Omental fat pad (tissue), 4 donors: ENCODE results near the gene PLXNA2. TPM values are rescaled to one million over a fixed set of nuclear protein-coding genes. Genes with fewer than 3 reads are reported as not detected.

Experiments
- ATAC-seq: fragments of 150-250 bp; one replicate; pipeline ENCODE4 v1.9.1; 2016; ENCODE audit warnings: mild to moderate bottlenecking, moderate library complexity; ENCODE audit not compliant: low FRiP score
- DNase-seq: peaks from one replicate; pipeline ENCODE4 v3.0.0-alpha.2; 2019; ENCODE audit warnings: low spot score
- CTCF ChIP-seq, 3 donors: fragments of 450-650 bp; IDR thresholded peaks; one replicate each; pipeline ENCODE4 v1.5.1; 2016 to 2017; ENCODE audit warnings: antibody characterized with exemption in 3 of 3, mild to moderate bottlenecking in 3 of 3, moderate library complexity in 2 of 3
- total RNA-seq, 4 donors: library from RNA; depleted of rRNA; stranded (reverse); fragments of >200 nt; gene quantifications; one replicate each; pipeline ENCODE4 v1.1.0, GENCODE V29; 2016

The PLXNA2 gene
- total RNA-seq, 4 donors from 2014 or later, result 21.7 to 67.9 (median 36.8) TPM

GRCh38 chr1:208031316-208031931, 212.8 kb downstream of the PLXNA2 start:
- no peak for DNase-seq
- ATAC-seq, result no peak
- TF ChIP-seq CTCF (IDR thresholded peaks at IDR 0.05), result no peak

- no peak for TF ChIP-seq CTCF (IDR thresholded peaks at IDR 0.05)
- DNase-seq (no peak), ATAC-seq (no peak)
Observed at GRCh38 chr1:208030288-208031091, 213.7 kb downstream of the PLXNA2 start.

GRCh38 chr1:208029381-208030287, 214.6 kb downstream of the PLXNA2 start:
- no peak for DNase-seq

DNA sequence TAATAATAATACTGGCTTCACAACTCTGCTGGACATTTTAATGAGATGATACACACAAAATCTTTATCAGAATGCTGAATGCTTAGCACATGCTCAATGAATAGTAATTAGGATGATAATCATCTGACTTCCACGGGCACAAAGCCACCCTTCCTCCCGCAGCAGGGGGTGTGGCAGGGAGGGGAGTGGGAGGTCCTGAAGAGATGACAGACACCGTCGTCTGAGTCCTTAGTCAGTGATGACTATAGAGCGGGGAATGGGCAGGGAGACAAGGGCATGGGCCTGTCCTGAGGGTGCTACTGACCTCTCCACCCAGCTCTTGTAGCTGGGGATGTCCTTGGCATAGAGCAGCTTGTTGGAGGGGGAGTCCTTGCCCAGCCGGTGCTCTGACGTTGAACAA, 215.7 kb downstream of the PLXNA2 start:
- ATAC-seq, result no peak
- DNase-seq, result no peak

More at GRCh38 chr1:208029381-208030287, 214.6 kb downstream of the PLXNA2 start:
- no peak for TF ChIP-seq CTCF (IDR thresholded peaks at IDR 0.05)
- ATAC-seq, result peak; percentile 76

DNA sequence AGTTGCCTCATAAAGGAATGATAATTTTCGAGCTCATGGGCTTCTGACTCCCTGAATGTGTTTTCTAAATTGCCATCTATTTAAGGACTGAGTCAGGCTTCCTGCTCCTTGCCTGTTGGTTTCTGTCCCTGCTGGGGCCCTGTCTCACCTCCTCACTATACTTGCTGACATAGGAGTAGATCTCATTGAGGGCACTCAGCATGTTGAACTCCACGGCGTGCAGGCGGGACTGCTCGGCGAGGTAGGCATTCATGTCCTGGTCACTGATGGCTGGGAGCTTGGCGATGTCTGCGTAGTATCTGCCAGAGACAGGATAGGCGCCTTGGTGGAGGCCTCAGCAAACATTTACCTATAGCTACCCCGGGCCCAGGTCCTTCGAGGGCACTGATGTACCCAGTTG, 216.3 kb downstream of the PLXNA2 start:
- DNase-seq (no peak), ATAC-seq (no peak)
- TF ChIP-seq CTCF (IDR thresholded peaks at IDR 0.05), result no peak

More for the DNA sequence above, 215.7 kb downstream of the PLXNA2 start:
- no peak for TF ChIP-seq CTCF (IDR thresholded peaks at IDR 0.05)

GRCh38 chr1:208026880-208027438, 217.2 kb downstream of the PLXNA2 start:
- no peak for TF ChIP-seq CTCF (IDR thresholded peaks at IDR 0.05)
- ATAC-seq (no peak), DNase-seq (no peak)
